ENCODE measurements around the gene CEACAM16. TPM values are rescaled to one million over a fixed set of nuclear protein-coding genes. Genes with fewer than 3 reads are reported as not detected.

The CEACAM16 gene
- total and polyA plus RNA-seq, 9 of the 15 experiments (the other 6 are each of a cell fraction or from before 2014, with no cell fraction given) = not detected

DNA sequence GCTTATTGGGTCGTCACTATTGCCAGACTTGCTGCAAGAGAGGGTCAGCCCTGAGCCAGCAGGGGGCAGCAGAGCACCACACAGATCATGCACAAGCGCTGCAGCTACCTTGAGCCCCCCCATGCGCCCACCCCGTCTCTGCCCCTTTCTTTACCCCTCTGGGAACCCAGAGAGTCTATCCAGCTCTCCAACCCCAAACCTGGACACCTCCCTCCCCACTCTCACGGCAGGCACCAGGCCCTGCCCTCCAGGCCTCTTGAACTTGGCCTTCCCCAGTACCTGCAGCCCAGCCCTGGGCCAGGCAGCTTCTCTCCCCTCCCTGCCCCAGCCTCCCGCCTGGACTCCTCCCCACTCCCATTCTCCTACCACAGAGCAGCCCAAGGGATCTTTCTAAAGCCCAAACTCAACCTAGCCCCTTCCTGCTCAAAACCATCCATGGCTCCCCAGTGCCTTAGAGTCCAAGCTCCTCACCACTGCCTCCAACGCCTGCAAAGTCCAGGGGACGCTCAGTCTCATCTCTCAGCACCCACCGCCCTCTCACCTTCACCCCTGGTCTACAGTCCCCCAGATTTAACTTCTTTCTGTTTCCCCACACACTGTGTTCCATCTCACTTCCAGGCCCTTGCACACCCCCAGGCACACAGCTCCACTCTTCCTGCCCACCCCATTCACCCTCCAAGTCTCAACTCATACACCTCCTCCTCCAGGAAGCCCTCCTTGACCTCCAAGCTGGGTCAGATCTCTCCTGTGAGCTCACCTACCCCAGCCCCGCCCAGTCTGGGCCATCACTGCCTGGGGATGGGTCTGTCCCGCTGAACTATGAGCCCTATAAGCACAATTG lies 9.4 kb upstream of the CEACAM16 start (continued):
- TF ChIP-seq MAZ (CRISPR knock-in tag; conservative IDR thresholded peaks at IDR 0.05 in 1 of 2, IDR thresholded peaks at IDR 0.05 in 1 of 2) (peak in 1 of 2 experiments; percentile 40; a peak in 1 of 4 replicates), CC2D1A (IDR thresholded peaks at IDR 0.05) (peak; percentile 79)
- TF ChIP-seq, protein P1, sequence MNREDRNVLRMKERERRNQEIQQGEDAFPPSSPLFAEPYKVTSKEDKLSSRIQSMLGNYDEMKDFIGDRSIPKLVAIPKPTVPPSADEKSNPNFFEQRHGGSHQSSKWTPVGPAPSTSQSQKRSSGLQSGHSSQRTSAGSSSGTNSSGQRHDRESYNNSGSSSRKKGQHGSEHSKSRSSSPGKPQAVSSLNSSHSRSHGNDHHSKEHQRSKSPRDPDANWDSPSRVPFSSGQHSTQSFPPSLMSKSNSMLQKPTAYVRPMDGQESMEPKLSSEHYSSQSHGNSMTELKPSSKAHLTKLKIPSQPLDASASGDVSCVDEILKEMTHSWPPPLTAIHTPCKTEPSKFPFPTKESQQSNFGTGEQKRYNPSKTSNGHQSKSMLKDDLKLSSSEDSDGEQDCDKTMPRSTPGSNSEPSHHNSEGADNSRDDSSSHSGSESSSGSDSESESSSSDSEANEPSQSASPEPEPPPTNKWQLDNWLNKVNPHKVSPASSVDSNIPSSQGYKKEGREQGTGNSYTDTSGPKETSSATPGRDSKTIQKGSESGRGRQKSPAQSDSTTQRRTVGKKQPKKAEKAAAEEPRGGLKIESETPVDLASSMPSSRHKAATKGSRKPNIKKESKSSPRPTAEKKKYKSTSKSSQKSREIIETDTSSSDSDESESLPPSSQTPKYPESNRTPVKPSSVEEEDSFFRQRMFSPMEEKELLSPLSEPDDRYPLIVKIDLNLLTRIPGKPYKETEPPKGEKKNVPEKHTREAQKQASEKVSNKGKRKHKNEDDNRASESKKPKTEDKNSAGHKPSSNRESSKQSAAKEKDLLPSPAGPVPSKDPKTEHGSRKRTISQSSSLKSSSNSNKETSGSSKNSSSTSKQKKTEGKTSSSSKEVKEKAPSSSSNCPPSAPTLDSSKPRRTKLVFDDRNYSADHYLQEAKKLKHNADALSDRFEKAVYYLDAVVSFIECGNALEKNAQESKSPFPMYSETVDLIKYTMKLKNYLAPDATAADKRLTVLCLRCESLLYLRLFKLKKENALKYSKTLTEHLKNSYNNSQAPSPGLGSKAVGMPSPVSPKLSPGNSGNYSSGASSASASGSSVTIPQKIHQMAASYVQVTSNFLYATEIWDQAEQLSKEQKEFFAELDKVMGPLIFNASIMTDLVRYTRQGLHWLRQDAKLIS (CRISPR knock-in tag; IDR thresholded peaks at IDR 0.05) = 0 out of 2 replicates have a peak, but pooled peaks have one; percentile 23

DNA sequence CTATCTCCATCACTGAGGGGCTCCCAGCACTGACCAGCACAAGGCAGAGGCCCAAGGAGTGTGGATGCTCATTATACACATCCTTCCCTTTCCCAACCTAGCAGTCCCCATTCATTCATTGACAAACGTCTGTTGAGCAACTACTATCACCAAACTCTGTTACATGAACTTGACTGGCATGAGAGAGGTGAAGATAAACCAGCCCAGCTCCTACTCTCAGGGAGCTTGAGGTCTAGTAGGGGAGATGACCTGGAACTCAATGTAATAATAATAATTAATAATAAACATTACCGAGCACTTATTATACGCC lies 8.9 kb upstream of the CEACAM16 start:
- no peak overlapping the region for H3K4me2 ChIP-seq (ENCODE audit: insufficient read depth, low read length)
- H3K9me3 ChIP-seq (replicated peaks; ENCODE audit: control insufficient read depth, insufficient read depth, low read depth, low read length) = no peaks in the 10 kb centered on the region
- no peak overlapping the region for H2AFZ ChIP-seq (ENCODE audit: low read depth, low read length)
- H3K4me1 ChIP-seq (replicated peaks in 1 of 2; ENCODE audit: control insufficient read depth in 2 of 2, insufficient read depth in 2 of 2, low read length in 2 of 2) = peaks cover 21 to 26% of the 10 kb centered on the region in 2 experiments
- no peaks in the 10 kb centered on the region for H3K9me1 ChIP-seq (ENCODE audit: control insufficient read depth, insufficient read depth, low read length)
- H3K4me3 ChIP-seq = no peak overlapping the region
- BruUV-seq (replicated peaks) = no TSS peak
- DNase-seq (ENCODE audit: extremely low read depth in 1 of 4, low spot score in 3 of 4) = no peak
- 0 out of 4 replicates have a peak overlapping the region, but pooled peaks of 1 of the 2 experiments have one; percentile 3 for H3K9ac ChIP-seq (ENCODE audit: insufficient read depth in 1 of 2, low read depth in 2 of 2, low read length in 2 of 2)
- H4K20me1 ChIP-seq (replicated peaks; ENCODE audit: control insufficient read depth, insufficient read depth, low read length) = no peaks in the 10 kb centered on the region; the same call in 1 of the 2 replicates
- in situ Hi-C loops (cut with MboI) = no loop called here
- no peak for FAIRE-seq
- H3K27ac ChIP-seq (ENCODE audit: extremely low read depth, low read depth, low read length) = no peak overlapping the region
- no peaks in the 10 kb centered on the region for H3K36me3 ChIP-seq (ENCODE audit: control insufficient read depth, insufficient read depth, low read length)
- ATAC-seq = no peak
- TF ChIP-seq, protein P2, sequence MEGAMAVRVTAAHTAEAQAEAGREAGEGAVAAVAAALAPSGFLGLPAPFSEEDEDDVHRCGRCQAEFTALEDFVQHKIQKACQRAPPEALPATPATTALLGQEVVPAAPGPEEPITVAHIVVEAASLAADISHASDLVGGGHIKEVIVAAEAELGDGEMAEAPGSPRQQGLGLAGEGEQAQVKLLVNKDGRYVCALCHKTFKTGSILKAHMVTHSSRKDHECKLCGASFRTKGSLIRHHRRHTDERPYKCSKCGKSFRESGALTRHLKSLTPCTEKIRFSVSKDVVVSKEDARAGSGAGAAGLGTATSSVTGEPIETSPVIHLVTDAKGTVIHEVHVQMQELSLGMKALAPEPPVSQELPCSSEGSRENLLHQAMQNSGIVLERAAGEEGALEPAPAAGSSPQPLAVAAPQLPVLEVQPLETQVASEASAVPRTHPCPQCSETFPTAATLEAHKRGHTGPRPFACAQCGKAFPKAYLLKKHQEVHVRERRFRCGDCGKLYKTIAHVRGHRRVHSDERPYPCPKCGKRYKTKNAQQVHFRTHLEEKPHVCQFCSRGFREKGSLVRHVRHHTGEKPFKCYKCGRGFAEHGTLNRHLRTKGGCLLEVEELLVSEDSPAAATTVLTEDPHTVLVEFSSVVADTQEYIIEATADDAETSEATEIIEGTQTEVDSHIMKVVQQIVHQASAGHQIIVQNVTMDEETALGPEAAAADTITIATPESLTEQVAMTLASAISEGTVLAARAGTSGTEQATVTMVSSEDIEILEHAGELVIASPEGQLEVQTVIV (CRISPR knock-in tag; IDR thresholded peaks at IDR 0.05; ENCODE audit: borderline replicate concordance) = no peak
- TF ChIP-seq ZNF561 (CRISPR knock-in tag; conservative IDR thresholded peaks at IDR 0.05) = no peak
- TF ChIP-seq KDM1A (IDR thresholded peaks at IDR 0.05) = 0 out of 4 replicates have a peak, but pooled peaks of 1 of the 2 experiments have one; percentile 2
- H3K79me2 ChIP-seq (ENCODE audit: control insufficient read depth, insufficient read depth, low read length) = no peaks in the 10 kb centered on the region
- ChIA-PET POLR2A (interaction anchor here (0.6 kb wide), 2 partner anchors 167 to 430 kb away, joined by 3 to 4 read pairs; partner anchors contain the start of gene ZNF233), CTCF (ENCODE audit: low intra/inter-chr PET ratio) (interaction anchor here (1.1 kb wide), 1 partner anchor 80 kb away, joined by 7 read pairs; no protein-coding TSS in a partner anchor)
- intact Hi-C loops (cut with micrococcal nuclease) = no loop called here
- H3K27me3 ChIP-seq (ENCODE audit: control insufficient read depth in 2 of 2, insufficient read depth in 2 of 2, low read length in 2 of 2) = no peaks in the 10 kb centered on the region
- 96% methylated on average over 3 of the region's 3 CpGs for WGBS (ENCODE audit: insufficient coverage, low coverage, missing lambda C conversion rate)
